Prostate gland (tissue), 2 donors: ENCODE results near the gene P2RY6.

Experiments used
- CTCF ChIP-seq, 4 experiments: fragments of 200-600 bp in 2 of 4; fragments of 450-650 bp in 2 of 4; sonication (generic) in 2 of 4; IDR thresholded peaks; 1 replicate in 3 of 4; 2 replicates in 1 of 4; pipeline ENCODE4 v1.5.1; 2016 to 2019; ENCODE audit warnings: antibody characterized with exemption in 4 of 4, mild to moderate bottlenecking in 2 of 4, moderate library complexity in 2 of 4
- POLR2AphosphoS5 ChIP-seq: sonication (generic); formaldehyde crosslinking; IDR thresholded peaks from one replicate; pipeline ENCODE4 v1.6.1; 2017; ENCODE audit warnings: antibody characterized with exemption

GRCh38 chr11:73317803-73318202 is 45.7 kb downstream of the P2RY6 start:
- no peak for TF ChIP-seq CTCF (IDR thresholded peaks at IDR 0.05)
- TF ChIP-seq POLR2AphosphoS5, result no peak
